Kidney capillary endothelial cell (primary cell): Measurements from ENCODE around the gene SLC40A1.

Source experiments
- DNase-seq: peaks from one replicate; pipeline ENCODE4 v3.0.0-alpha.2; 2018; ENCODE audit warnings: low spot score

The SLC40A1 gene

GRCh38 chr2:189540551-189540950, 40.0 kb downstream of the SLC40A1 start:
- DNase-seq: no peak

DNA sequence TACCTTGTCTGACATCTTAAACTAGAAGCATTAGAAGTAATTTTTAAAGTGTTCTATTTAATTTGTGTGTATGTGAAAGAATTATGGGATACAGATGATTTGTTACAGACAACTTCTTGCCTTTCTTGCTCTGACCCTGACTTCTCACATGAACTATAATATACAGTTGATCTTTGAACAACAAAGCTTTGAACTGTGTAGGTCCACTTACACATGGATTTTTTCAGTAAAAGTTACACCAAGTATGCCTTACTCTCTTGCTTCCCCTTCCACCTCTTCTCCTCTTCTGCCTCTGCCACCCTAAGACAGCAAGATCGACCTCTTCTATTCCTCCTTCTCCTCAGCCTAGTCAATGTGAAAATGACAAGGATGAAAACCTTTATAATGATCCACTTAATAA, 42.2 kb downstream of the SLC40A1 start:
- no peak for DNase-seq

DNA sequence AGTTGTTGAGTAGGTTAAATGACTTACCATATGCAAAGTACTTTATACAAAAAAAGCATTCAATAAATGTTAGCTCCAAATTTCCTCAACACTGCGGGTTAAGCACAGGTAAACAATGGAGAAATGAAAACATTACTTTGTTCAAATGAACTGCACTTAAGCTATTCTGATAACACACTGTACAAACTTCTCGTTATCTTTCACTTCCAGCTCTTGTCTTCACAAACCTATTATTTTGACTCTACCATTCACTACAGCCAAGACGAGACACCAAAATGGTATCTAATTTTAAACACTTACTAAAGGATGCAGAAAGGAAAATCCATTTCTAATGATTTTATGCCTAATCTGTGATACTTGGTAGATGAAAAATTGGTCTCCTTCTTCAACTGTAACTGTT, 43.8 kb downstream of the SLC40A1 start:
- DNase-seq: no peak

GRCh38 chr2:189534854-189535832, 45.4 kb downstream of the SLC40A1 start:
- DNase-seq: no peak

DNA sequence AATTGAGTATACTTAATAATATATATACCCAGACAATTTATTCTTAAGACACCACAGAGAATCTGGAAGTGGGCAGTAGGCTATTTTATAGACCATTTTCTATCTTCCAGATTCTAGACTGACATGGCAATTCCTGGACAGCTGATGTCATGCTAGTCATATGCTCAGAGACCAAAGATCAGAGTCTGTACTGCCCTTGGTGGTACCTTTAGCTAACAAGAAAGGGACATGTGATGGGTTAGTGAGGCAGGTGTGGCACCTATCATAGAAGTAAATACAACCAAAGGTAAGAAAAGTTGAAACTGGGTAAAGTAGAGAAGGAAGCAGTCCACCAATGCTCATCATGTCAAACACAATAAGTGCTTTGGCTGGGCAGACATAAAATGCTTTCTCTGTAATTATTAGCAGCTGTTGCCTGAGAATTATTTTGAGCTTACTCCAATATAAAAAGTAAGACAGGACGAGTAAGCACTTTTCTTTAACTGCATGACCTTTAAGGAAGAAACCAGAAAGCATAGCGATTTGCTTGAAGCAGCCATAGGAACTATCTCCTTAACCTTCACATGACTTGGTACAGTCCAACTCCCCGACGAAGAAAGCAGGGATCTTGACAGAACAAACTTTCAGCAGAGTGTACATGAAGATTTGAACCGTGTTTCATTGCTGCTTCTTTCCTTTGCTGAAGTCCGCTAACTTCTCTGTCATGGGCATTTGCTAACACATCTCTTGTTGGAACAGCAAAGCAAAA, 47.1 kb downstream of the SLC40A1 start:
- DNase-seq: no peak

DNA sequence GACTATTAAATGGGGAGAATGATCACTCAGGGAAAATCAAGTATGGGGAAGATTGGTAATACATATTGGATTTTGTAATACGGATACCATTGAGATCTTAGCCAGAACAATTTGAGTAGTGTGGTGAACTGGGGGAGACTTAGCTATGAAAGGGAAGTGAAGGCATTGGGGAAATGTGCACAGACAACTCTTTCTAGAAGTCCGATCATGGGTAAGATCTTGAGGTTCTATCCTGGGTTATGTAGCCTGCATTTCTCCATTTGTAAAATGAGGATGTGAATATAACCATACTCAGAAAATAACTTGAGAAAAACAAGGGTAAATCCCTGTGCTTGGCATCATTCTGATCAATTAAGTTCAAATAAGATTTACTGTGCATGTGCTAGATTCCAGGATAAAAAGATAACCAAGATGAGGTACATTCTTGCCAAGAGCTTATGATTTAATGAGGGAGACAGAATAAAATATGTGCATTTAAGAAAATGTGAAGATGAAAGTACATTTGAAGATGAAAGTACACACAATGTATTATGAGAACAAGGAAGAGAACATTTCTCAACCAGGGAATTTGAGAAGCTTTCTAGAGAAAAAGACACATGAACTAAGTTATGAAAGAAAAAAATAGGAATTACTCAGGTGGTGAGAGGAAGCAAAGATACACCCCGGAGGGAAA, 49.5 kb downstream of the SLC40A1 start:
- no peak for DNase-seq

GRCh38 chr2:189528617-189529016, 52.0 kb downstream of the SLC40A1 start:
- DNase-seq: no peak

- no peak for DNase-seq
Measured at GRCh38 chr2:189527812-189528592, 52.6 kb downstream of the SLC40A1 start.

GRCh38 chr2:189527041-189527750, 53.4 kb downstream of the SLC40A1 start:
- DNase-seq: no peak

DNA sequence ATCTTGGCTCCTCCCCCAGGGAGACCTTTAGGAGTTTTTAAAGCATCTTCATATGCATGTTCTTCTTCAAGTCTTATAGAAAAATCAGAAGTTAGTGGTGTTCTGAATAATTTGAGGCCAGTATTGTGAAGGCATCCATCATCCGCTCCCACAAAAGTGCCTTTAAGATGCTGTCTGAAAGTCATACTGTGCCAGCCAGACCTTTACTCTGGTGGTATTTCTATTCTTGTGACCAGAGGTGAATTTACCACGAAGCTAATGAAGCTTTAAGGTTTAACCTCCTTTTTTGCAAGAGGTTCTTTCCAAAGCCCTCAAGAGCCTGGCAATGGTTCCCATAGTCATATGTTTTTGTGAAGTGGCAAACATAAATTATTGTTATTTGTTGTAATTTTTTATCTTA, 54.3 kb downstream of the SLC40A1 start:
- DNase-seq: no peak

- no peak for DNase-seq
Measured at GRCh38 chr2:189524746-189525145, 55.8 kb downstream of the SLC40A1 start.

DNA sequence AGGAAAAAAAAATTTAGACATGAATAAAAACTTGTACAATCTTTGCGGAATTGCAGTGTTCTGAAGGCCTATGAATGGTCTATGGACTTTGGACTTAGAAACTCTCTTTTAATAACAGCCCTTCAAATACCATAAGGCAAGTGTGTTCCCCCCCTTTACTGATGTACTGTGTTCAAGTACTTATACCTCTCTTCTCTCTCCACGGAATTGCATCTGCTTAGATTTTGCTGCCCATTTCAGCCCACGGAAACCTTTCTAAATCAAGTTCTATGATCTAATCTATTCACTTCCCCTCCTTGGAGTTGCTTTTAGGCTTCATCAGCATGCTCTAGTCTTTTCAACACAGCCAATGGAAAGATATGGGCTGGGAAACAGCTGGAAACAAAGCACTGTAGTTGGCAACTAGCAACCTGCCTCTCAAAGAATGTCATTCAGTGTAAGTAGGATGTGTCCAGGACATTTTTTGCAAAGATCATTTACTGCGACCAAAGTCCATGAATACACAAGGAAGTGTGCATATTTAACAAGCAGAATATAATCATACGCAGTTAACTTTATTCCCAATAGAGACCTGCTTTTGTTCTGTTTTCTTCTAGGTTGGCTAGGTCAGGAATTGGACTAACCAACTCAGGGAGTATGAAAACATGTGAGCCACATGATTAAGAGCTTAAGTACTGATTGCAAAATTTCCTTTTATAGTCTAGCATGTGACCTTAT, 58.0 kb downstream of the SLC40A1 start:
- DNase-seq: no peak

DNA sequence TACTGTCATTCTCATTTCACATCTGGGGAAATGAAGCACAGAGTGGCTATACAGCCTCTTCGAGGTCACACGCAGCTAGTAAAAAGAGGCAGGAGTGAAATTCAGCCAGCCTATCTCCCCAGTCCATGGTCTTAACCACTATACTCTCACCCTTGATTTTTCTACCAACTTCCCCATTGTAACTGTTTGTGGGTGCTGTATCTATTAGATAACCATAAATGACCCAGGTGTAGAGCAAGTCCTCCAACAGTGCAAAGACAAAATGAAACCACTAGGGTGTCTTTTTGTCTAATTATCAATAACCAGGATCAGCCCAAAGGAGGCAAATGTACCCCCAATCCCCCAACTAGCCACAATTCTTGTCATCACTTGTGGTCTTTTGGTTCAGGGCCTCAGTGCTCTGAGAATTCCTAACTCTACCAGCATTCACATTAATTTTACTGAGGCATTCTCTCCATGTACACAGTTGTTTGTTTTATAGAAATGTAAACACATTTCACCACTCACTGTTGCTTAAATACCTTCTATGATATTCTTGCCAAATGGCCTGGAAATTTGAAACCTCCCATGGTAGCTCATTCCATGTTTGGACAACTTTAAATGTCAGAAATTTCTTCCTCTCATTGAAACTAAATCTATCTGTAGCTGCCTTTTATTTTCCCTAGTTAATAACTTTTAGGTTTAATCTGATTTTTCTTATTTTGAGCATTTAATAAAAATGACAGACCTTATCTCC, 58.7 kb downstream of the SLC40A1 start:
- DNase-seq: no peak

DNA sequence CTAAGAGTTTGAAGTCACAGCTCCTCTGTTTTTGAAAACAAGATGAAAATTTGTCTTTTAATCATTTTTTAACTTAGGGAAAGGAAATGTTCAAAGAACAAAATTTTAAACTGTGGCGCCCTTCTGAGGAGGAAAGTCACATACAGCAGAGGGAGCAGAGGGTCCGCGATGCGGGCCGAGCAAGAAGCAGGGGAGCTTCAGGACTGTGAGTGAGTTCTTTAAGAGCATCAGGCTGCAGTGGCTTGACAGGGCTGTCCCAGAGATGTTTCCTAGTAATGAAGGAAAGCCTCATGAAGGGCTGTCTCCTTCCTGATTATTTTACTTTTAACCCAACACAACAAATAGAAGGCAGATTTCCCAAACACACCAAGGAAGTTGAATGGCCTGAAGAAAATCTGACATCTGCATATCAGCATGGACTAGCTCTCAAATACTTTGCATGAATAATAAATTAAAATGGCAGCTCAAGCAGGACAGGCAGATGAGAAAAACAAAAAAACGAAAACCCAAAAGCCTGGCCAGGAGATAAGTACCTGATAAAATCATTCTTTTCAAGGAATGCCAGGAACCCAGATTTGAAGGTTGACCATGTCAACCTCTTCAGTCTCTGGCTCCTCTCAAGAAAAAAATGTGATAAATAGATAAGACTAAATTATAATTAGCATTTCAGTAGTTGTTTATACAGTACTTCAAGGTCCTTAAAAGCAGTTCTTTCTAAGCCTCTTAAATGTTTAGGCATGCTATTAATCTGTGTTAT, 60.8 kb downstream of the SLC40A1 start:
- DNase-seq: no peak

DNA sequence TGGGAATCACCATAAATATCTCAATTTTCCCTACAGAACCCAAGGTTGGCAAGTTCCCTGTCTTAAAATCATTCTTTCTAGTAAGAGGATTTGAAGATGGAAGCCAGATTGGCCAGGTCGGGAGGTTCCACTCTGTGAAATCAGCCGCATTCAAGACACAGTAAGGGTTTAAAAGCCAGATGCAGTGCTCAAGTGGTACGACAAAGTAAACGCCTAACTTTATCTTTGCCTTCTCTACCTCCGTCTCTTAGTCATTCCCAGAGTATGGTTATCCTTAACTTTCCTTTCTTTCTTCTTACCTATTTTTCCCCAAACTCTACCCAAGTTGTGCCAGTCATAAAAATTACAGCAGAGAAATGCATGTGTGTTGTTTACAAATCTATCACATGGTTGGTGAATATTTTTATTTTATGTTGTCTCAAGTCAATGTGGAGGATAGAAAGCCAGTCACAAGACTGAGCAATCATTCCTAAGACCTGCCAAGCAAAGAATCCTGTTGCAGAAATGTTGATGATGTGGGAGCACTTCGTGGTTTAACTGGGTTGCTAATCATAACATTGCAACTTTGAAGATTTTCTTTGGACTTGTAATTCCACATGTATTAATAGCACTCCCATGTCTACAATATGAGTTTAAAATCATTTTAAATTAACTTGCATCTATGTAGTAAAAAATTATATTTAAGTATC, 62.6 kb downstream of the SLC40A1 start:
- no peak for DNase-seq

DNA sequence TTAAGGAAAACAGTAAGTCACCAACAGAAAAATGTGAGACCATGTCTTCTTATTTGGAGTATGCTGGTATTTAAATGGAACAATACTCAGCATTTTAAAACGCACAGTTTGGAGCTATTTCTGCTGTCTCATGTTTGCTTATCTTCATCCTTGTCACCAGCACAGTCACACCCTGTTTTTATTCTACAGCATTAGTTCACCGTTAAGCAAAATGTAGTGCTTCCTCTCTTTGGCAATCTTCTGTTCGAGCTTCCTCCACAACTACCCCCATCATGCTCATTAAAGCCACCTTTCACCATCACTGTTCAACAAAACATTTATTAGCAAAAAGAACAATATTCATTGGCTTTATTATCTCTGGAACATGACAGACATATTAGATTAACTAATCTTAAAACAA, 64.0 kb downstream of the SLC40A1 start:
- no peak for DNase-seq

DNA sequence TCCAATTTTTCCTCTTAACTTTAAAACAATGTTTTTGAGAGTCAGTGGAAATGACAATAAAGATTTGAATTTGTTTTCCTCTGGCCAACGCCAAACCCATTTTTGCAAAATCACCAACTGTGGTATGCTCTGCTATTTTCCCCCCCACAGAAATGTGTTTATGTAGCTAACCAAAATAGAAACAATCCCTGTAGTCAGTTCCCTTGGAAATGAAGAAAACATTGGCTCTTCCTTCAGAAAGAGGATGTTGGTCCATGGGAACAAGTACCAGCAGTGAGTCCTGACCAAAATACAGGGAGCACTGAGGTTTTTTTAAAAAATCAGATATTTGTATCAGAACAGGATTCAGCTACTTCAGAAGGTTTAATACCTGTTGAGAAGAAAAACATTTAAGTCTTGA, 65.3 kb downstream of the SLC40A1 start:
- no peak for DNase-seq

GRCh38 chr2:189514104-189514503, 66.5 kb downstream of the SLC40A1 start:
- no peak for DNase-seq
